Tibial nerve (tissue), 4 donors: ENCODE measurements around the gene MRPL54.

Source experiments
- EP300 ChIP-seq, 2 donors: sonication (generic); formaldehyde crosslinking; IDR thresholded peaks; one replicate each; pipeline ENCODE4 v1.6.1; 2017; ENCODE audit warnings: antibody characterized with exemption in 2 of 2, mild to moderate bottlenecking in 1 of 2
- POLR2A ChIP-seq, 2 donors: fragments of 450-650 bp; IDR thresholded peaks; one replicate each; pipeline ENCODE4 v1.6.1; 2017; ENCODE audit warnings: antibody characterized with exemption in 2 of 2, mild to moderate bottlenecking in 2 of 2, moderate library complexity in 2 of 2
- TF ChIP-seq, protein P1 (sequence below), 5 experiments: fragments of 200-600 bp in 3 of 5; fragments of 450-650 bp in 2 of 5; sonication (generic) in 3 of 5; IDR thresholded peaks; one replicate each; pipeline ENCODE4 v1.5.1; 2016 to 2019; ENCODE audit warnings: antibody characterized with exemption in 5 of 5, mild to moderate bottlenecking in 3 of 5, moderate library complexity in 2 of 5

GRCh38 chr19:3770136-3770999 lies 7.9 kb downstream of the MRPL54 start:
- TF ChIP-seq, protein P1, sequence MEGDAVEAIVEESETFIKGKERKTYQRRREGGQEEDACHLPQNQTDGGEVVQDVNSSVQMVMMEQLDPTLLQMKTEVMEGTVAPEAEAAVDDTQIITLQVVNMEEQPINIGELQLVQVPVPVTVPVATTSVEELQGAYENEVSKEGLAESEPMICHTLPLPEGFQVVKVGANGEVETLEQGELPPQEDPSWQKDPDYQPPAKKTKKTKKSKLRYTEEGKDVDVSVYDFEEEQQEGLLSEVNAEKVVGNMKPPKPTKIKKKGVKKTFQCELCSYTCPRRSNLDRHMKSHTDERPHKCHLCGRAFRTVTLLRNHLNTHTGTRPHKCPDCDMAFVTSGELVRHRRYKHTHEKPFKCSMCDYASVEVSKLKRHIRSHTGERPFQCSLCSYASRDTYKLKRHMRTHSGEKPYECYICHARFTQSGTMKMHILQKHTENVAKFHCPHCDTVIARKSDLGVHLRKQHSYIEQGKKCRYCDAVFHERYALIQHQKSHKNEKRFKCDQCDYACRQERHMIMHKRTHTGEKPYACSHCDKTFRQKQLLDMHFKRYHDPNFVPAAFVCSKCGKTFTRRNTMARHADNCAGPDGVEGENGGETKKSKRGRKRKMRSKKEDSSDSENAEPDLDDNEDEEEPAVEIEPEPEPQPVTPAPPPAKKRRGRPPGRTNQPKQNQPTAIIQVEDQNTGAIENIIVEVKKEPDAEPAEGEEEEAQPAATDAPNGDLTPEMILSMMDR (IDR thresholded peaks at IDR 0.05), result no peak
- TF ChIP-seq EP300 (IDR thresholded peaks at IDR 0.05), result no peak
- TF ChIP-seq POLR2A (IDR thresholded peaks at IDR 0.05), result no peak
